Panc1 (cell line): ENCODE measurements around the gene EYS. TPM values are rescaled to one million over a fixed set of nuclear protein-coding genes. Genes with fewer than 3 reads are reported as not detected.

Source experiments
- ATAC-seq: fragments of 200-7000 bp; cut with Tn5 transposase; 2 replicates; pipeline ENCODE4 v1.9.1; 2020; ENCODE audit warnings: mild to moderate bottlenecking, moderate library complexity
- BruUV-seq: library from RNA; stranded (reverse); fragments of 400-500 nt; replicated peaks from 2 replicates; lab custom pipeline; 2021; lab: Mats Ljungman, UMichigan
- CTCF ChIA-PET: fragments of 300-600 bp; sonication (Branson Sonifier 250); formaldehyde crosslinking; loops from one replicate; lab custom pipeline; 2022; ENCODE audit warnings: antibody characterized with exemption; lab: Charles Lee
- POLR2A ChIA-PET: fragments of 300-600 bp; sonication (Branson Sonifier 250); formaldehyde crosslinking; loops from one replicate; lab custom pipeline; 2022; ENCODE audit warnings: antibody characterized with exemption; lab: Charles Lee
- DNase-seq: peaks from one replicate; pipeline ENCODE4 v3.0.0-alpha.2; 2010; ENCODE audit warnings: low read depth, low spot score
- H3K27ac ChIP-seq: 2 replicates; pipeline ENCODE4 v1.5.1; 2011; ENCODE audit warnings: mild to moderate bottlenecking, low read length, inconsistent platforms
- H3K27me3 ChIP-seq: fragments of 200-500 bp; sonication (Bioruptor generic); 2 replicates; pipeline ENCODE4 v1.6.0; 2014; ENCODE audit warnings: low read length, inconsistent platforms; ENCODE audit not compliant: control insufficient read depth, insufficient read depth
- H3K36me3 ChIP-seq: fragments of 200-500 bp; sonication (Bioruptor generic); 2 replicates; pipeline ENCODE4 v1.5.1; 2014; ENCODE audit warnings: inconsistent platforms, mild to moderate bottlenecking, low read length, moderate library complexity; ENCODE audit not compliant: control insufficient read depth, insufficient read depth
- H3K4me1 ChIP-seq: 2 replicates; pipeline ENCODE4 v1.5.1; 2011; ENCODE audit warnings: inconsistent platforms, mild to moderate bottlenecking, low read length, moderate library complexity; ENCODE audit not compliant: control insufficient read depth, insufficient read depth
- H3K4me3 ChIP-seq, 2 experiments: 2 replicates each; pipeline ENCODE4 v1.5.1; 2011 to 2012; ENCODE audit warnings: low read depth in 2 of 2, low read length in 2 of 2, mild to moderate bottlenecking in 2 of 2, inconsistent platforms in 1 of 2, moderate library complexity in 1 of 2
- H3K9me3 ChIP-seq: fragments of 200-500 bp; sonication (Bioruptor generic); 2 replicates; pipeline ENCODE4 v1.5.1; 2014; ENCODE audit warnings: low read depth, mild to moderate bottlenecking, inconsistent platforms, low read length, moderate library complexity; ENCODE audit not compliant: control insufficient read depth, insufficient read depth
- CTCF ChIP-seq: fragments of 450-650 bp; IDR thresholded peaks from 2 replicates; pipeline ENCODE4 v1.5.1; 2017; ENCODE audit warnings: mild to moderate bottlenecking
- POLR2AphosphoS5 ChIP-seq: IDR thresholded peaks from 2 replicates; pipeline ENCODE4 v1.6.1; 2012; ENCODE audit warnings: mild to moderate bottlenecking, low read depth, low read length, moderate library complexity
- REST ChIP-seq, 2 experiments: IDR thresholded peaks; 2 replicates each; pipeline ENCODE4 v1.6.1; 2011 to 2012; ENCODE audit warnings: low read depth in 2 of 2, control low read depth in 1 of 2, low read length in 1 of 2, mild to moderate bottlenecking in 1 of 2, moderate library complexity in 1 of 2; ENCODE audit not compliant: insufficient read depth in 1 of 2
- SIN3A ChIP-seq: IDR thresholded peaks from 2 replicates; pipeline ENCODE4 v1.6.1; 2012; ENCODE audit warnings: low read depth, mild to moderate bottlenecking, low read length, moderate library complexity, borderline replicate concordance; ENCODE audit not compliant: insufficient read depth
- TCF7L2 ChIP-seq: IDR thresholded peaks from 2 replicates; pipeline ENCODE4 v1.6.1; 2011; ENCODE audit warnings: mild to moderate bottlenecking, low read depth, low read length, inconsistent platforms
- in situ Hi-C: cut with HindIII; loops from 2 replicates; pipeline ENCODE4 v1.10.0; 2016; ENCODE audit warnings: low sequenced_read_pairs, low pct_unique_long_range_greater_than_20kb
- intact Hi-C: fragments of 100-400 bp; cut with micrococcal nuclease; formaldehyde crosslinking; loops from one replicate; pipeline ENCODE4 v1.10.0; 2022; ENCODE audit not compliant: unreplicated experiment
- total RNA-seq: library from RNA; stranded (reverse); gene quantifications from one replicate; pipeline ENCODE4 v1.2.1, GENCODE V29; 2021; ENCODE audit not compliant: unreplicated experiment

The EYS gene
- total RNA-seq, 1 experiment from 2014 or later: not detected

GRCh38 chr6:65595540-65595939 is 111.5 kb downstream of the EYS start:
- no TSS peak for BruUV-seq
- POLR2A ChIA-PET: no interaction called here
- Histone ChIP-seq H3K27me3 (no peaks in the 10 kb centered on the region), H3K4me1 (no peaks in the 10 kb centered on the region), H3K9me3 (no peaks in the 10 kb centered on the region; the same call in 1 of the 2 replicates), H3K36me3 (no peaks in the 10 kb centered on the region), H3K4me3 (no peak overlapping the region), H3K27ac (no peak overlapping the region)
- CTCF ChIA-PET: no interaction called here
- intact Hi-C loops: no loop called here
- in situ Hi-C loops: no loop called here
- no peak for TF ChIP-seq REST (IDR thresholded peaks at IDR 0.05; ENCODE audit: insufficient read depth in 1 of 2, low read depth in 2 of 2, low read length in 1 of 2)
- no peak for TF ChIP-seq TCF7L2
- no peak for TF ChIP-seq POLR2AphosphoS5
- TF ChIP-seq CTCF: no peak
- no peak for TF ChIP-seq SIN3A
- ATAC-seq: no peak
- DNase-seq: no peak

GRCh38 chr6:65570340-65570739 is 136.7 kb downstream of the EYS start:
- intact Hi-C loops: no loop called here
- H3K4me1 ChIP-seq: no peaks in the 10 kb centered on the region
- BruUV-seq: no TSS peak
- ChIA-PET CTCF (interaction anchor here (0.6 kb wide), 1 partner anchor 377 kb away, joined by 3 read pairs; no protein-coding TSS in a partner anchor), POLR2A (no interaction called here)
- no peaks in the 10 kb centered on the region for H3K36me3 ChIP-seq
- TF ChIP-seq REST (IDR thresholded peaks at IDR 0.05; ENCODE audit: insufficient read depth in 1 of 2, low read depth in 2 of 2, low read length in 1 of 2) (no peak), SIN3A (no peak), TCF7L2 (no peak), POLR2AphosphoS5 (no peak), CTCF (no peak)
- no peaks in the 10 kb centered on the region for H3K9me3 ChIP-seq
- in situ Hi-C loops: no loop called here
- ATAC-seq (no peak), DNase-seq (no peak)
- no peak overlapping the region for H3K27ac ChIP-seq
- H3K27me3 ChIP-seq: no peaks in the 10 kb centered on the region
- no peak overlapping the region for H3K4me3 ChIP-seq
